Measurements from ENCODE around the gene PPP6R2. TPM values are rescaled to one million over a fixed set of nuclear protein-coding genes. Genes with fewer than 3 reads are reported as not detected.
"Not testable (repeated sequence)": the region's sequence is repeated elsewhere in the genome, so short reads cannot be mapped to it uniquely, and the experiment has no call there.

PPP6R2 gene
- total RNA-seq, 2 donors from 2014 or later = 80.6 to 107 TPM

GRCh38 chr22:50396751-50397370, 53.7 kb downstream of the PPP6R2 start:
- DNase-seq (ENCODE audit: low spot score) = no peak
- H3K4me3 ChIP-seq = no peak overlapping the region
- H3K27ac ChIP-seq = no peak overlapping the region
- no peaks in the 10 kb centered on the region for H3K4me1 ChIP-seq (replicated peaks)
- no peaks in the 10 kb centered on the region for H3K36me3 ChIP-seq
- no peaks in the 10 kb centered on the region for H3K9me3 ChIP-seq
- intact Hi-C loops (cut with DNase I) = no loop called here
- WGBS = 49% methylated on average over 6 of the region's 6 CpGs
- no peak for TF ChIP-seq CTCF (IDR thresholded peaks at IDR 0.05)
- no peaks in the 10 kb centered on the region for H3K27me3 ChIP-seq (replicated peaks; ENCODE audit: insufficient read depth)

- WGBS = 73% methylated on average over 4 of the region's 4 CpGs
Observed at GRCh38 chr22:50397371-50398060, 54.4 kb downstream of the PPP6R2 start.

GRCh38 chr22:50398831-50399648, 55.9 kb downstream of the PPP6R2 start:
- TF ChIP-seq CTCF (IDR thresholded peaks at IDR 0.05) (no peak), POLR2A (IDR thresholded peaks at IDR 0.05) (no peak), POLR2AphosphoS5 (IDR thresholded peaks at IDR 0.05) (no peak)
- 71% methylated on average over 15 of the region's 15 CpGs for WGBS
- Histone ChIP-seq H3K9me3 (no peaks in the 10 kb centered on the region), H3K4me1 (replicated peaks) (no peaks in the 10 kb centered on the region), H3K27ac (peak overlapping the region in 1 of 2 donors; percentile 42), H3K27me3 (replicated peaks; ENCODE audit: insufficient read depth) (no peaks in the 10 kb centered on the region), H3K36me3 (no peaks in the 10 kb centered on the region), H3K4me3 (no peak overlapping the region)
- intact Hi-C loops (cut with DNase I) = no loop called here
- DNase-seq (ENCODE audit: low spot score) = no peak

More at GRCh38 chr22:50397371-50398060, 54.4 kb downstream of the PPP6R2 start:
- H3K9me3 ChIP-seq; H3K4me3 ChIP-seq; H3K27me3 ChIP-seq (replicated peaks; ENCODE audit: insufficient read depth); H3K4me1 ChIP-seq (replicated peaks); H3K27ac ChIP-seq; intact Hi-C loops (cut with DNase I); H3K36me3 ChIP-seq; DNase-seq (ENCODE audit: low spot score): not testable (repeated sequence)

GRCh38 chr22:50399751-50400331, 56.7 kb downstream of the PPP6R2 start:
- WGBS = 69% methylated on average over 8 of the region's 8 CpGs
- intact Hi-C loops (cut with DNase I) = no loop called here

More at GRCh38 chr22:50399751-50400331, 56.7 kb downstream of the PPP6R2 start:
- Histone ChIP-seq H3K36me3 (no peaks in the 10 kb centered on the region), H3K4me3 (no peak overlapping the region), H3K4me1 (replicated peaks) (no peaks in the 10 kb centered on the region), H3K27me3 (replicated peaks; ENCODE audit: insufficient read depth) (no peaks in the 10 kb centered on the region), H3K9me3 (no peaks in the 10 kb centered on the region), H3K27ac (peak overlapping the region in 1 of 2 donors; percentile 20)
- TF ChIP-seq POLR2A (IDR thresholded peaks at IDR 0.05) (no peak), CTCF (IDR thresholded peaks at IDR 0.05) (peak in 1 of 4 experiments; percentile 43), POLR2AphosphoS5 (IDR thresholded peaks at IDR 0.05) (no peak)
- no peak for DNase-seq (ENCODE audit: low spot score)
